ENCODE measurements around the gene ST6GALNAC5.
"Not testable (repeated sequence)": the region's sequence is repeated elsewhere in the genome, so short reads cannot be mapped to it uniquely, and the experiment has no call there.

The ST6GALNAC5 gene

GRCh38 chr1:76938304-76938703 lies 71.0 kb downstream of the ST6GALNAC5 start:
- DNase-seq (ENCODE audit: low read depth) = no peak

GRCh38 chr1:76939050-76939816 lies 72.0 kb downstream of the ST6GALNAC5 start:
- DNase-seq (ENCODE audit: low read depth) = no peak

GRCh38 chr1:76939817-76940216 lies 72.5 kb downstream of the ST6GALNAC5 start:
- no peak for DNase-seq (ENCODE audit: low read depth)

GRCh38 chr1:76940571-76941335 lies 73.5 kb downstream of the ST6GALNAC5 start:
- DNase-seq (ENCODE audit: low read depth) = no peak

DNA sequence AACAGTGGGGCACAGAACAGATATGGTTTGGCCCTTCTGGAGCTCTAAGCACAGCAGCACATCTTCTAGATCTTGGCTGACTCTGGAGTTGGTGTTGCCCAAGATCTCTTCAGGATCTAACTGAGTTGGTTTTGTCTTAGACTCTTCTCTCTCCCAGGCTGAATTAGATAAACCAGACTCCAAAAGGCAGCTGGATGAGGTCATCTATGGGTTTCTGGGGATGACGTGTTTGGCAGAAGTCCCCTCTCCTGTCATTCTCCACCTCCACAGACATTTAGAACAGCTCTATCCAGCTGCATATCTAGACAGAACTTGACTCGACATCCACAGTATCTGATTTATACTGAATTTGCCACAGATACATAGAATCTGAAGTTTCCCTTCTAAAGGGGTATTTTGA lies 75.3 kb downstream of the ST6GALNAC5 start:
- no peak for DNase-seq (ENCODE audit: low read depth)

DNA sequence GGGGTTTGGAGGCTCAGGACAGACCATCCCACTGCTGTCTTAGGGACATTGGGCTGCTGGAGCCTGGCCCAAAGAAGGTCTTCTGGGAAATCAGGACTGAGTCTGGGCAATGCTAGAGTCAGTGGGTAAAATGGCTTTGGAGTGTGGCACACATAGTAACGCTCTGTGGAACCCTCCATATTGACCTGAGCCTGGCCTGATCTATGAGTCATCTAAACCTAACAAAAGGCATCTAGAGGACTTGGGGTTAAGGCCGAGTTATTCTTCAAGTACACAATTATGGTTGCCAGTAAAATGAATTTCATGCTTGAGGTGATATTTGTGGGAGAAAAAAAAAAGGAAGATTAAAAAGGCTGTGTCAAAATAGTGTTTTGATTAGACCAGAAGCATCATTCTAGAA lies 77.7 kb downstream of the ST6GALNAC5 start:
- DNase-seq (ENCODE audit: low read depth) = no peak

GRCh38 chr1:76948846-76949245 lies 81.6 kb downstream of the ST6GALNAC5 start:
- no peak for DNase-seq (ENCODE audit: low read depth)

- DNase-seq (ENCODE audit: low read depth) = no peak
Observed at GRCh38 chr1:76949503-76949902, 82.2 kb downstream of the ST6GALNAC5 start.

GRCh38 chr1:76950306-76950705 lies 83.0 kb downstream of the ST6GALNAC5 start:
- DNase-seq (ENCODE audit: low read depth) = no peak

DNA sequence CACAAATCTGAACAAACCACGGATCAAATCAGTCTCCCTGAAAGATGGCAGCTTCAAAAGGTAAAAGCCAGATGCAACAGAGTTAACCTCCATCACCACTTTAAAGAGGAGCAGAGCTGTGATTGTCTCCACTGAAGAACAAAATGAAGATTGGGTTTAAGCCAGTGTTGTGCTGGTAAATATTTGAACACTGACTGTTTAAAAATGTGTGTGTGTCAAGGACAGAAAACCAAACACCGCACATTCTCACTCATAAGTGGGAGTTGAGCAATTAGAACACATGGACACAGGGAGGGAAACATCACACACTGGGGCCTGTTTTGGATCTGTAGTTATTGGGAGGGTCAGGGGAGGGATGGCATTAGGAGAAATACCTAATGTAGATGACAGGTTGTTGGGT lies 83.9 kb downstream of the ST6GALNAC5 start:
- no peak for DNase-seq (ENCODE audit: low read depth)

DNA sequence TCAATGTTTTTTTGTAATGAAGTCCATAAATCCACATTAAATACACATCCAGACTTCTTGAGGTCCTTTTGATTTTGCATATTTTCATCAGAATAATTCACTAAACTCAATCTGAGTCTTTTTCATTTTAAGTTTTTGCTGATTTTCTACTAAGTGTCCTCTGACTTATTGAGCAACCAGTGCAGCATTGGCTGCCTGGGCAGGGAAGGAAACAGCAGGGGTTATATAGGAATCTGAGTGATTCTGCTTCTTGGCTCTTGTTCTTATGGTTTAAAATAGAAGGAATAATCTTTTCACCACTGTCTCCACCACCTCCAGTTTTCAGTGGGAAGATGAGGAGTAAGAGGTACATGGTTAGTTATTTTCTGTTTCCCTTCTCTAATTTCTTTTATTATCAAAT lies 88.4 kb downstream of the ST6GALNAC5 start:
- no peak for DNase-seq (ENCODE audit: low read depth)

DNA sequence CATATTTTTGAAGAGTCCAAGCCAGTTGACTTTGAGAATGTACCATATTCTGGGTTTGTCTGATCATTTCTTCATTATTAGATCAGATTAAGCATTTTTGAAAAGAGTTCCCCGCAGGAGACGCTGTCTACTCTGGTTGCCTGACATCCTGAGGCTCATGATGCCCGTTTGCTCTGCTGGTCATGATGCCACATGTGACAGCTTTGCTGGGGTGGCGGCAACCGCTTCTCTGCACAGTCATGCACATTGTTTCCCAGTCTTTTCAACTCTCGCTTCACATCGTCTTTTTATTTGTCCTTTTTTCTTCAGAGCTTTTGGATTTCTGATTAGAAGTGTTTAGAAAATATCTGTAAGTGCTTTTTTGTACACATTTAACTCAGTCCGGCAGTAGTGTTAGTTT lies 90.7 kb downstream of the ST6GALNAC5 start:
- no peak for DNase-seq (ENCODE audit: low read depth)

DNA sequence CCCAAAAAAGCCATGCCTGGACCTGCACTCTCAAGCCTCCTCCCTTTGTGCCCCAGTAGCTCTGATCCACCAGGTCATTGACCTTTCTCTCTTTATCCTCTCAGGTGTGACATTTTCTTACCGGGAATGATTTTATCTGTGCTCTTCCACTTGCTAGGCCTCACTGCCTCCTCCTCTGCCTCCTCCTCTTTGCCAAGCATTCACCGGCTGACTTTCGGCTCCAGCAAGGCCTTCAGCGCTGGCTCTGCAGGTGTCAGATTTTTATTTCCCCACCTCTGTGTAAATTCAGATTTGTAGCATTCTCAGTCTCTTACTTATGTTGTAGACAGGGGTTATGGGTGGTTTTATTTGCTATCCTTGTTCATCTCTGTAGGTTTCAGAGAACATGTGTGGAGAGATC lies 91.5 kb downstream of the ST6GALNAC5 start:
- no peak for DNase-seq (ENCODE audit: low read depth)

- DNase-seq (ENCODE audit: low read depth) = no peak
Observed at GRCh38 chr1:76959556-76959955, 92.3 kb downstream of the ST6GALNAC5 start.

DNA sequence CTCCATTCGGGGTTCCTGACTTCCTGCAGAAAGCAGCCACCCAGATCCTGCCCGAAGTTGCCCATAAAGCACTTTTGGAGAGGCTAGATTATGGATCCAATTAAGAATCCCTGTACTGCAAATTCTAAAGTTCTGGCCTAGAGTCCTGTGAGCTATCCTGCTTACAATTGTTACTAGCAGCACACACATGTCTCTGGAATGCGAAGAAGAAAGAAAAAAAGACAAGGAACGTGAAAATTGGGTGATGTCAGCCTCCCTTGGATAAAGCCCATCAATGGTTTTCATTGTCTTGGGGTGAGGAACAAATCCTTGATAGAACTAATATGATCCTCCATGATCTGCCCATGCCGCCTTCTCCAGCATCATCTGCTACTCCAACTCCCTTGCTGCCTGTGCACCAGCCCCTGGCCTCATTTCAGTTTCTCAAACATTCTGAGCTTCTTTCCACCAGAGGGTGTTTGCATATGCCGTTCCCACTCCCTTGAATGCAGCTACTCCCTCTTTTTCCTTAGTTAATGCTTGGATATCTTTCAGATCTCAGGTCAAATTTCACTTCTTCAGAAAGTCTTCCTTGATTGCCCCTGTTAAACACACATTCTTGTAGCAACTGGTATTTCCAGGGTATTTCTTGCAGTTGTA lies 94.0 kb downstream of the ST6GALNAC5 start:
- no peak for DNase-seq (ENCODE audit: low read depth)

GRCh38 chr1:76961820-76962207 lies 94.5 kb downstream of the ST6GALNAC5 start:
- DNase-seq (ENCODE audit: low read depth) = no peak

GRCh38 chr1:76981267-76981666 lies 114.0 kb downstream of the ST6GALNAC5 start:
- DNase-seq (ENCODE audit: low read depth) = not testable (repeated sequence)

DNA sequence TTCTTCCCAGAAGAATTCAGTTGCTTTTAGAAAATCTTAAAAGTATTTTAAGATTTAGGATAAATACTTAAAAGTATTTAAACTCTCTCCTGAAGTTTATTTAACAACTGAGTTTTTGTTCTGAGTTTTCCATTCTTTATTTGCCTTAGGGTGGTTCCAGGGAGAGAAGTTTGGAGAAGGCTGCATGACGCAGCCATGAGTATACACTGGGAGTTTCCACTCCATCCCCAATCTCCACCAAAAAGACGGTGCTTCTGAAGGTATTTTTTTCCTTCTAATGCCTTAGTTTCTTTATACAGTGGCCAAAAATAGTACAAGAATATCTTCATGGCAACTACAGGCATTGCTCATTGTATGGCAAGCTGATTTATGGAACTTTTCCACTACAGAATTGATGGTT lies 122.7 kb downstream of the ST6GALNAC5 start:
- no peak for DNase-seq (ENCODE audit: low read depth)

DNA sequence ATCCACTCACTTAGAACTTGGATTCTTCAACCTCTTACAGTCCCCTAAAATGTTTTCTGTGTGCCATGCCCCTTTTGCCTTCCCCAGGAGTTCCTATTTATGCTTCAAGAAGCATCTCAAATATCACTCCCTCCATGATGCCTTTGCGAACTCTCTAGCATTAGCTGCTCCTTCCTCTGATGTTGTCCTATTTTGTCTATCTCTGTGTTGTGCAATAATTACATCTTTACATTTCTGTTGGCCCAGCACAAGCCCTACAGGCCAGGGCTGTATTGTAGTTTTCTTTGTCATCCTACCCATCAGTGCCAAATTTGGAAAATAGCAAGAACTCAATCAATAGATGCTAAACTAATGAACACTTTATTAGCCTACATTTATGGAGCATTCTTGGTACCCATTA lies 125.8 kb downstream of the ST6GALNAC5 start:
- DNase-seq (ENCODE audit: low read depth) = no peak

- DNase-seq (ENCODE audit: low read depth) = no peak
Observed at GRCh38 chr1:76998582-76999223, 131.4 kb downstream of the ST6GALNAC5 start.

- no peak for DNase-seq (ENCODE audit: low read depth)
Observed at GRCh38 chr1:77007675-77008074, 140.4 kb downstream of the ST6GALNAC5 start.

DNA sequence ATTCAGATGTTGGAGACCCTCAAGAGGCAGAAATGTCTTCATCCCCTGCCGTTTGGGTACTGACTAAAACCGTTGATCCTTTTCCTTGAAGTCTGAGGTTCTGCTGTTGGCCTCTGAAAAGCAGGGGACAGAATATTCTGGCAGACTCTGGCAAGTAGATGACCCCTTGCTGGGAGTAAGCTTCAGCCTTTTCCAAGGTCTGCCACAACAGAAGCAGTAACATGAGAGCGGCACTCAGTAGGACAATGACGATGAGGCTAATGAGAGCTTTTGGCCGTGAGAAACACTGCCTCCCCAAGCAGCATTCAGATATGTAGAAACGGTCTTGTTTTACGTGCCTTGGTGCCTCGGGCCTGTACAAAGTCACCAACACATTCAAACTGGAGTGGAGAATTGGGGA lies 143.7 kb downstream of the ST6GALNAC5 start:
- no peak for DNase-seq (ENCODE audit: low read depth)

DNA sequence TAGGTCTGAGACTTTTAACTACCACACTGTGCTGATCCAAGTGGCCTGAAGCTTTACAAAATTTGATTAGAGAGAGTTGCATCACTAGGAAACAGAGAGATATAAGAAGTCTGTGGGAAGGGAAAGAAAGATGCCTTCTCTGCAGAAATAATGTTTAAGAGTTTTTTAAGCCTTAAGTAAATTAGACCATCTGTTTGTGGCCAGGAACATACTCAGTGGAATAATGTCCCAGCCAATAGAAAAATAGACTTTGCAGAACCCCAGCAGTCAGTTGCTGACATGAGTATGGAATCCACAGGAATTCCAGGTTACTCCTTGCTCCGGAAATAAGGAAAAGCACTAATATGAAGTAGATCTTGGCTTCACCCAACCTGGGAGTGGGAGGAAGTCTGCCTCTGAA lies 144.8 kb downstream of the ST6GALNAC5 start:
- no peak for DNase-seq (ENCODE audit: low read depth)

Data from activated T-cell treated with anti-CD3 and anti-CD28 coated beads for 48 hours (primary cell).